B cell (primary cell): ENCODE measurements around the gene NME7. TPM values are rescaled to one million over a fixed set of nuclear protein-coding genes. Genes with fewer than 3 reads are reported as not detected.

Experiments
- ATAC-seq: fragments of 200-7000 bp; cut with Tn5 transposase; one replicate; pipeline ENCODE4 v1.10.0; 2021; ENCODE audit warnings: low read depth, mild to moderate bottlenecking, moderate number of reproducible peaks, moderate library complexity
- CTCF ChIA-PET: fragments of 350-600 bp; sonication (Branson Sonifier 250); formaldehyde crosslinking; loops from one replicate; lab custom pipeline; 2021; ENCODE audit warnings: antibody characterized with exemption, inconsistent platforms; lab: Charles Lee
- POLR2A ChIA-PET: fragments of 350-600 bp; sonication (Branson Sonifier 250); formaldehyde crosslinking; loops from one replicate; lab custom pipeline; 2021; ENCODE audit warnings: antibody characterized with exemption; lab: Charles Lee
- DNase-seq: peaks from one replicate; pipeline ENCODE4 v3.0.0; 2013
- H2AFZ ChIP-seq: 2 replicates; pipeline ENCODE4 v1.6.1; 2012; ENCODE audit warnings: mild to moderate bottlenecking, low read depth, low read length; ENCODE audit not compliant: insufficient read depth, poor library complexity, severe bottlenecking
- H3K27ac ChIP-seq, 2 donors: 1 replicate in 1 of 2; 2 replicates in 1 of 2; pipeline ENCODE4 v1.5.1; 2012 to 2013; ENCODE audit warnings: low read length in 2 of 2, mild to moderate bottlenecking in 2 of 2, moderate library complexity in 1 of 2
- H3K27me3 ChIP-seq, 4 experiments: fragments of 200-600 bp in 1 of 4; sonication (generic) in 1 of 4; replicated peaks in 1 of 4; 1 replicate in 2 of 4; 2 replicates in 2 of 4; pipeline versions ENCODE4 v1.6.1 to v1.7.0; 2013 to 2016; ENCODE audit warnings: low read length in 3 of 4, mild to moderate bottlenecking in 2 of 4, mixed read lengths in 1 of 4, moderate library complexity in 1 of 4; ENCODE audit not compliant: insufficient read depth in 4 of 4, control insufficient read depth in 3 of 4; ENCODE audit errors: control extremely low read depth in 1 of 4
- H3K36me3 ChIP-seq, 2 experiments: replicated peaks in 1 of 2; 1 replicate in 1 of 2; 2 replicates in 1 of 2; pipeline versions ENCODE4 v1.6.1 to v1.7.1; 2013; ENCODE audit warnings: low read length in 1 of 2; ENCODE audit not compliant: insufficient read depth in 2 of 2, control insufficient read depth in 1 of 2; ENCODE audit errors: control extremely low read depth in 1 of 2, extremely low read depth in 1 of 2
- H3K4me1 ChIP-seq, 2 donors: fragments of 200-600 bp in 1 of 2; sonication (generic) in 1 of 2; 1 replicate in 1 of 2; 2 replicates in 1 of 2; pipeline versions ENCODE4 v1.5.1 to v1.6.1; 2013 to 2017; ENCODE audit warnings: low read length in 2 of 2; ENCODE audit not compliant: control insufficient read depth in 2 of 2, insufficient read depth in 2 of 2
- H3K4me2 ChIP-seq: replicated peaks from 2 replicates; pipeline ENCODE3; 2012; ENCODE audit warnings: mild to moderate bottlenecking, low read depth, low read length; ENCODE audit not compliant: poor library complexity, severe bottlenecking
- H3K4me3 ChIP-seq, 5 experiments: fragments of 200-600 bp in 1 of 5; sonication (generic) in 1 of 5; 1 replicate in 3 of 5; 2 replicates in 2 of 5; pipeline versions ENCODE4 v1.5.1 to v1.7.0; 2011 to 2016; ENCODE audit warnings: low read length in 4 of 5, mild to moderate bottlenecking in 4 of 5, low read depth in 2 of 5, control low read depth in 1 of 5, moderate library complexity in 1 of 5; ENCODE audit not compliant: insufficient read depth in 1 of 5; ENCODE audit errors: control extremely low read depth in 1 of 5, extremely low read depth in 1 of 5
- H3K79me2 ChIP-seq: fragments of 200-600 bp; sonication (generic); one replicate; pipeline ENCODE4 v1.6.0; 2016; ENCODE audit warnings: low read length; ENCODE audit not compliant: control insufficient read depth, insufficient read depth
- H3K9ac ChIP-seq: fragments of 200-600 bp; sonication (generic); 2 replicates; pipeline ENCODE4 v1.6.1; 2017; ENCODE audit warnings: mild to moderate bottlenecking, low read length, moderate library complexity
- H3K9me3 ChIP-seq, 3 donors: one replicate each; pipeline versions ENCODE4 v1.6.1 to v1.7.1; 2013; ENCODE audit warnings: low read length in 2 of 3; ENCODE audit not compliant: control insufficient read depth in 2 of 3, insufficient read depth in 1 of 3; ENCODE audit errors: control extremely low read depth in 1 of 3
- H4K20me1 ChIP-seq: 2 replicates; pipeline ENCODE4 v1.6.0; 2012; ENCODE audit warnings: mild to moderate bottlenecking, low read length; ENCODE audit not compliant: insufficient read depth, control insufficient read depth, poor library complexity, severe bottlenecking
- H3K27ac Mint-ChIP-seq: one replicate; pipeline ENCODE4 v1.8.0; 2021; ENCODE audit warnings: mixed read lengths
- H3K27me3 Mint-ChIP-seq: one replicate; pipeline ENCODE4 v1.8.0; 2021; ENCODE audit warnings: mixed read lengths
- H3K4me1 Mint-ChIP-seq: one replicate; pipeline ENCODE4 v1.8.0; 2021; ENCODE audit warnings: mixed read lengths
- H3K4me3 Mint-ChIP-seq: one replicate; pipeline ENCODE4 v1.8.0; 2021; ENCODE audit warnings: mixed read lengths
- H3K9me3 Mint-ChIP-seq: one replicate; pipeline ENCODE4 v1.8.0; 2022; ENCODE audit warnings: mixed read lengths; ENCODE audit not compliant: insufficient read depth
- CTCF ChIP-seq: fragments of 200-600 bp; IDR thresholded peaks from one replicate; pipeline ENCODE4 v1.8.0; 2022; ENCODE audit warnings: antibody characterized with exemption, mild to moderate bottlenecking
- EZH2 ChIP-seq: IDR thresholded peaks from 2 replicates; pipeline ENCODE4 v1.6.1; 2012; ENCODE audit warnings: borderline replicate concordance, low read depth, mild to moderate bottlenecking, moderate library complexity, low read length; ENCODE audit not compliant: insufficient read depth, poor library complexity, severe bottlenecking
- WGBS: methylation state at CpG from one replicate; pipeline ENCODE4 v1.1.5; 2013; ENCODE audit warnings: missing lambda C conversion rate; ENCODE audit not compliant: insufficient coverage; 5-methylcytosine and 5-hydroxymethylcytosine counted together
- intact Hi-C: fragments of 100-400 bp; cut with micrococcal nuclease; formaldehyde crosslinking; loops from one replicate; pipeline ENCODE4 v1.10.0; 2022
- polyA plus RNA-seq: library from polyadenylated mRNA; depleted of rRNA; stranded (reverse); fragments of >200 nt; gene quantifications from 2 replicates; pipeline ENCODE4 v1.2.3, GENCODE V29; 2012
- total RNA-seq, 2 donors: library from RNA; stranded (reverse); fragments of 120-200 nt in 1 of 2; gene quantifications; 1 replicate in 1 of 2; 2 replicates in 1 of 2; pipeline versions ENCODE4 v1.2.3 to v1.2.4, GENCODE V29; 2013 to 2022

Gene NME7
- total and polyA plus RNA-seq, 2 donors (not counting 1 experiment from before 2014, with no cell fraction given) = 3.3 to 14.3 TPM

GRCh38 chr1:169383449-169383848 is 15.9 kb upstream of the NME7 start:
- no peaks in the 10 kb centered on the region for H3K4me1 Mint-ChIP-seq
- H3K9ac ChIP-seq = no peak overlapping the region
- H2AFZ ChIP-seq = no peak overlapping the region
- no peaks in the 10 kb centered on the region for H3K4me1 ChIP-seq
- H3K79me2 ChIP-seq = no peaks in the 10 kb centered on the region
- ChIA-PET CTCF (no interaction called here), POLR2A (no interaction called here)
- H3K4me3 ChIP-seq = no peak overlapping the region
- H3K9me3 Mint-ChIP-seq = no peaks in the 10 kb centered on the region
- no peak overlapping the region for H3K4me2 ChIP-seq
- no peaks in the 10 kb centered on the region for H4K20me1 ChIP-seq
- TF ChIP-seq EZH2 = no peak
- no peak for TF ChIP-seq CTCF
- no peak overlapping the region for H3K4me3 Mint-ChIP-seq
- WGBS = 82% methylated on average over 1 of the region's 4 CpGs
- no peaks in the 10 kb centered on the region for H3K9me3 ChIP-seq
- ATAC-seq (no peak), DNase-seq (no peak)
- H3K36me3 ChIP-seq = peaks cover 19 to 50% of the 10 kb centered on the region in 2 experiments
- no peaks in the 10 kb centered on the region for H3K27me3 ChIP-seq
- intact Hi-C loops = no loop called here
- no peaks in the 10 kb centered on the region for H3K27me3 Mint-ChIP-seq
- H3K27ac ChIP-seq = no peak overlapping the region
- no peak overlapping the region for H3K27ac Mint-ChIP-seq

- Mint-ChIP-seq H3K27me3 (no peaks in the 10 kb centered on the region), H3K27ac (no peak overlapping the region), H3K9me3 (no peaks in the 10 kb centered on the region), H3K4me1 (no peaks in the 10 kb centered on the region), H3K4me3 (no peak overlapping the region)
- H2AFZ ChIP-seq = no peak overlapping the region
- CTCF ChIA-PET = interaction anchor here (1.6 kb wide), 1 partner anchor 33 kb away, joined by 4 read pairs; no protein-coding TSS in a partner anchor
- H3K27ac ChIP-seq = no peak overlapping the region
- H3K4me2 ChIP-seq = no peak overlapping the region
- DNase-seq = no peak
- no peak overlapping the region for H3K9ac ChIP-seq
- TF ChIP-seq CTCF (no peak), EZH2 (no peak)
- H3K9me3 ChIP-seq = no peaks in the 10 kb centered on the region
- POLR2A ChIA-PET = no interaction called here
- H4K20me1 ChIP-seq = no peaks in the 10 kb centered on the region
- ATAC-seq = no peak
- H3K4me3 ChIP-seq = no peak overlapping the region
- H3K27me3 ChIP-seq = no peaks in the 10 kb centered on the region
- no peaks in the 10 kb centered on the region for H3K79me2 ChIP-seq
- H3K4me1 ChIP-seq = no peaks in the 10 kb centered on the region
- intact Hi-C loops = no loop called here
- peaks cover 18 to 52% of the 10 kb centered on the region in 2 experiments for H3K36me3 ChIP-seq
Measured at GRCh38 chr1:169381162-169381561, 13.6 kb upstream of the NME7 start.
